NCI-H2196 treated with DMSO at 0.1 percent for 48 hours (cell line): ENCODE data around the gene TRPV3.
"Not testable (repeated sequence)": the region's sequence is repeated elsewhere in the genome, so short reads cannot be mapped to it uniquely, and the experiment has no call there.

ENCODE experiments used
- DNase-seq: peaks from one replicate; lab custom pipeline; 2025; ENCODE audit not compliant: unreplicated experiment; lab: John Stamatoyannopoulos, UW

The TRPV3 gene

DNA sequence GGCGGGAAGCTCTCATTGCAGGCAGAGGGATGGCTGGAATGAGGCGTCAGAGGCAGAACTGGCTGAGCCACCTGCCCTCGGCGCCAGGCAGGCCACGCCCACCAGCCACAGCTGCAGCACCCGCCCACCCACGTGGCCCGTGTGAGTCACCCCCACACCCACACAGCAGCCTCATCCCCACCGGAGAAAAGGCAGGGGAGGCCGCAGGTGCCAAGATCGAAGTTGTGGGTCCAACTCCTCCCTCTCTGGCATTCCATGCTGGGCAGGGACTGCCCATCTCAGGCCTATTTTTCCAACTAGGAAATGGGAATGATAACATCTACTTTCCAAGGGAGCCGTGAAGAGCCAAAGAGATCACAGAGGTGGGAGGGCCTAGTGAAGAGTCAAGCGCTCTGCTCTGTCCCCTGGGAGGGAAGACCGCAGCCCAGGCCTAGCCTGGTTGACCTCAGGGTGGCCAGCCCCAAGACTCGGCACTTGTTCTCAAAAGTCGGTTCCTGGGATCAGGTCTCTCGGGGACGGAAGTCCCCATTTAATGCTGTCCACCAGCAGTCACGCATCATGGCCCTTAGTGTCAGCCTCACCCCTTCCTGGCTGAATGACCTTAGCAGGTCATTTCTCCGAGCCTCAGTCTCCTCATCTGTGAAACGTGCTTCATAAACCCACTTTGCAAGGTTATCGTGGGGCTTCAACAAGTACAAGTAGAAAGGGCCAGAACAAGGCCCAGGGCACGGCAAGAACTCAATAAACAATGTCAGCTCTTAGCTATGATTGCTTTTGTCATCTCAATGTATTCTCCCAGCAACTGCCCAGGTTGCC lies at the start of gene TRPV3:
Gene TRPV3 (minus strand): TSS at position 45 of the 816 bp plus-strand sequence. CDS start 2,962 bp downstream, outside the sequence.
- no peak for DNase-seq

DNA sequence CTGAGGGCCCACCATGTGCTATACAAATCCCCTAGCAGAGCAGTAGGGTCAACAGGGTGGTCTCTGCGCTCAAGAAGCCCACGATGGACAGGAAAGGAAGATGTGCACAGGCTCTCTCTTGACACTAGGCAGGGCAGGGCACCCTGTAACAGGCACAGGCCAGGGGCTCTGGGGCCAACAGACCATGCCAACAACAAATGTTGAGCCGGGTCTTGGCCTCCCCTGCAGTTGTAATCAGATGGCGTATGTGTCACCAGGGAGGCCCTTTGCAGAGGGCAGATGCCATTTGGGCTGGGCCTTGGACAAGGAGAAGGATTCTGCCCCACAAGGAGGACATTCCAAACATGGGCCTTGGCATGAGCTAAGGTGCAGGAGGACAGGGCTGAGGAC lies 46.3 kb upstream of the TRPV3 start:
- DNase-seq, result no peak

DNA sequence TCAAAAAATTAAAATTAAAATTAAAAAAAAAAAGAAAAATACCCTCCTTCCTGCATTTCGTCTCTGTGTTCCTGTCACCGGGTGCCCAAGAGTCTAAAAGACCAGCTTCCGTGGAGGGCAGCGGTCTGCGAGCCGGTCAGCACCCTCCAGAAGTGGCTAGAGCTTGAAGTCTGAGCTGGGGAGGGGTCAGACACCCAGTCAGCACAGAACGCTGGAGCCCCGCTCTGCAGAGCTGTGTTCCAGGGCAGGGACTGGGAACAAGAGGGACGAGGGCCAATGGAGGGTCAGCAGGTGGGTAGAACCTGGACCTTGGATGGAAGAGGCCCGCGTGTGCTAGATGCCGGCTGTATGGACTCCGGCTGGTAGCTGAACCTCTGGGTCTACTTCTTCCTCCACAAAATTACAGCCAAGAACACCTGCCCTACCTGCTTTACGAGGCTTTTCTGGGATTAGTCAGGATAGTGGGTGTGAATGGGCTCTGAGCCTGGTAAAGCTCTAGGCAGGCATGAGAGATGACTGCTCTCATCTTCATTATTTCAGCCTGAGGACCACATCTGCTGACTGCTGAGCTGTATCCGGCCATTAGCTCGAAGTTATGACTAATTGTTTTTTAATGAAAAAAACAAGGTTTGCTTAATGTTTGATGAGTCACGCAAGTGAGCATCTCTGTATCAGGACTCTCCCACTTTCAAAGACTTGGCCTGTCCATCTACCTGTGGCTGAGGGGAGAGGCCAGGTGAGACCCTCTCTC lies 45.7 kb upstream of the TRPV3 start:
- no peak for DNase-seq

DNA sequence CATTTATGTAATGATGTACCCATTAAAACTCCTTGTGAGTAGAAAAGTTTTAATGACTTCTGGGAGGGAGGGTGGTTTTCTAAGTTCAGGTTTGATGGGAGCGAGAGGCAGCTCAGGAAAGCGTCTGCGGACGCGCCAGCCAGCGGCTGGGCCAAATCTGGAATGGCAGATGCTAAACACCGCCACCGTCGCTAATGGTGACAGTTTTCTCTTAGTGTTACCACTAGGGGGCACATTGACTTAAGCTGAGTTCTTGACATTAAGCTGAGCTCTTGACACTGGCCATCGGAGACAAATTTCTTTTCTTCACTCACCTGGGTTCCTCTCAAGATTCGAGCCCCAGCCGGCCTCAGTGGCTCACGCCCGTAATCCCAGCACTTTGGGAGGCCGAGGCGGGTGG lies 44.9 kb upstream of the TRPV3 start:
- no peak for DNase-seq

DNA sequence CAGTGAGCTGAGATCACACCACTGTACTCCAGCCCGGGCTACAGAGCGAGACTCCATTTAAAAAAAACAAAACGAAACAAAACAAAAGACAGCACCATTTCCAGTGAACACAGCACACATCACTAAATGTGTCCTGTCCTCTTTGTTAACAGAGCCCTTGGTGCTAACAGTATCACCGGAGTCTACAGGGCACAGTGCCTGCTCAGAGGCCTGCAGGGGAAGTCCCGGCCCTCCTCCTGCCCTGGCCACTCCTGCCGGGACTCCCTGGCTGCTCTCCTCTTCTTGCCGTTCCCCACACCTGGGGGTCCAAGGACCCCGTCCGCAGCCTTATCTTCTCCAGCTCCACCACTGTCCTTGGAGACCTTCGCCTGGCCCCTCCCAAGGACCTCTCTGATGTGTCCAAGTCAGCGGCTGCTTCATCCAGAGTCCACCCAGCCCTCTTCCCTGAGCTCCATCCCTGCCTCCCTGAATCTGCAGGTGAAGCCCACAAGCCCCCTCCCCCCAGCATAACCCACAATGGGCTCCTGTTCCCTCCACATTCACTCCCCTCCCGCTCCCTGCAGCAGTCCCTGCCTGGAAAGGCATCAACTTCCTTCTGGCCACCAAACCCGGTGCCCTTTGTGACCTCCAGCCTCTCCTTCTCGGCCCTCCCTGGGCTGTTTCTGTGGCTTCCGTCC lies 43.1 kb upstream of the TRPV3 start:
- DNase-seq, result no peak

DNA sequence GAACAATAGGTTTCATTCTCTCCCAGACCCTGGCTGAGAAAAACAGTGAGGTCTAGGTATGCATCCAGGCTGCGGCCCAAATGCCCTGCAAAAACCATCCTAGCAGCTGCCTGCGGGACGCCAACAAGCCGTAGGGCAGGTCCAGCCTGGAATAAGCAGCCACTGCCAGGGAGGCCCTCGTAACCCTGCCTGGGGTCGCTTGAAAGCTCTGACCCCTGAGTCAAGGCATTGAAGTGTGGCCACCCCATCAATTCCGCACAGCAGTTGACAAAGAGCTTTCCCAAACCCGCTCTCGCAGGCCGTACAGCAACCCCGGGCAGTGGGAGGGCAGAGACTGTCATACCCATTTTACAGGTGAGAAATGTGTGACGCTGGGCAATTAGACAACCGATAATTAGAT lies 40.5 kb upstream of the TRPV3 start:
- no peak for DNase-seq

DNA sequence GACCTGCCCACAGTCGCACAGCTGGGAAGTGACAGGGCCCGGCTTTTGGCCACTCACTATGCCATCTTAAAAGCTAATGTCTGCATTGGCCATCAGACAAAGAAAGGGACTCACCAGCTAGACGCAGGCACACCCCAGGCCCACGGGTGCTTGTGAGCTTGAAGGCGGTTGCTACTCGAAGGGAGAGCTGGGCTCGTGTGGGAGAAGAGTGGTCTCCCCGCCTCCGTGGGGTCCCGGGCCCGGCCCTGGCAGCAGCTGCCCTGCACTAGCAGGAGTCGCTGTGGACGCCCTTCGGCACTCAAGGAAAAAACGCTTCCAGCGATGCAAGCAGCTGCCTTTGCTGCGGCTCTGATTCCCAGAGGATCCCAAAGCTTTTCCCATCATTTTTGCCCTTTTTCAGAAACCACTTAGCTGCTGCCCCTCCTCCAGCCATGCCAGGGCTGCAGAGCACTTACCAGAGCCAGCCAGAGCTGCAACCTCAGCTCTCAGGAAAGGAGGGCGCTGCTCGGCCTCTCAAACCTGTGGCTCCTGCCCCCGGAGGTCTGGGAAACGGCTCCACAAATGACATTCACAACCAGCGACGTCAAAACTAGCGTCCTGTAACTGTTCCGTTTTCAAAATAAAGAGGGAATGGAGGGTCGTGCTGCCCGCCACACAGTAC lies 39.3 kb upstream of the TRPV3 start:
- DNase-seq, result no peak

DNA sequence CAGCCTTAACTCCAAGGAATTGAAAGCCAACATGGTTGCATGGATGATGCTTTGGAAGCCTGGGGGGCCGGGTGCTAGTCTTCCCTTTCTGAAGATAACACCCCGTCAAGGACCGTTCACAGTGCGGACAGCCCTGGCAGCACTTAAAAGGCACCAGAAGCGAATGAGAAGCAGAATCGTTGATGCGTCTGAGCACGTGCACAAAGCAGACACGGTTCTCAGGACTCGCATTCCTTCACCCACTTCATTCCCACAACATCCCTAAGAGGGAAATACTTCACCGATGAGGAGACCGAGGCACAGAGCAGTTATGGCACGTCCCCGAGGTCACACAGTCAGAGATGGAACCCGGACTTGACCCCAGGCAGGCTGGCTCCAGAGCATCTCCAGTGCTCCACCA lies 37.4 kb upstream of the TRPV3 start:
- DNase-seq, result no peak

DNA sequence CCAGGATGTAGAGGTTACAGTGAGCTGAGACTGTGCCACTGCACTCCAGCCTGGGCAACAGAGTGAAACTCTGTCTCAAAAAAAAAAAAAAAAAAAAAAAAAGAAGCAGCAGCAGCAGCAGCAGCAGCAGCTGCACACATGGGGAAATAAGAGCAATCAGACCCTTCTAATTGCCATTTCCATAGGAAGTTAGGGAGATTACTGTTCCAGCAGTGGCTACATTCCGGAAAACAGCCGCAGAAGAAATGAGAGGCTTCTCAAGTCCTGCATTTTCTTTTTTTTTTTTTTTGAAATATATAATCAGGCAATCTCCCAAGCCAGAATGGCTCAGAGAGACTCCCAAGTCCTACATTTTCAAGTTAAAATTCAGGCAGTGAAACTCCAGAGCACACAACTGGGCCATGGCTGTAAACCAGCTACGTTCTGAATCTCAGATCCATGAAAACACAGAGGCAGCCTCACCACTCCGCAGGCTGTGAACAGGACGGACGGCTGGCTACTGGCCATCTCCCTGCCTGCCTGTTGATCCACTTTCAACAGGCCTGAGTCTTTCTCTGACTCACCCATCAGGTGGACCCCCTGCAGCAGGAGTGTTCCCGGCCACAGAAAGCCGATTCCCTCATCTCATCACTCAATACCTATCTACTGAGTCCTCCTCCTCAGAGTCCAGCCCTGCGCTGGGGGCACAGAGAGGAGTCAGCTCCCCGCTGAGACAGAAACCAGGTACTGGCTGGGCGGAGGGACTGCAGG lies 36.6 kb upstream of the TRPV3 start:
- DNase-seq, result no peak

DNA sequence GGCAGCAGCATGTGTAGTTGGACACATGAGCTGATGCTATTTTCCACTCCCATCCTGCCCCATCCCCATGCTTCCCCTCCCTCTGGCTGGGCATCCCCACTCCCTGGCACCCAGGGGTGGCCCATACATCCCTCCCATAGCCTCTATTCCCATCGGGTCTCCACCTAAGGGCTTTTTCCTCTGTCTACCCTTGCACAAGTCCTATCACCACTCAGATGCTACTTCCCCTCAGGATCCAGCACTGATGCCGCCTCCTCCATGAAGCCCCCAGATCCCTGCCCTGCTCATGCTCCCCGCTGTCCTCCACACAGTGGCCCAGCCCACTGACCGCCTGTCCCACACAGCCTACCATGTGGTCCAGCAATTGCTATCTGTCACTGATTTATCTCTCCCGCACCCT lies 35.8 kb upstream of the TRPV3 start:
- no peak for DNase-seq

DNA sequence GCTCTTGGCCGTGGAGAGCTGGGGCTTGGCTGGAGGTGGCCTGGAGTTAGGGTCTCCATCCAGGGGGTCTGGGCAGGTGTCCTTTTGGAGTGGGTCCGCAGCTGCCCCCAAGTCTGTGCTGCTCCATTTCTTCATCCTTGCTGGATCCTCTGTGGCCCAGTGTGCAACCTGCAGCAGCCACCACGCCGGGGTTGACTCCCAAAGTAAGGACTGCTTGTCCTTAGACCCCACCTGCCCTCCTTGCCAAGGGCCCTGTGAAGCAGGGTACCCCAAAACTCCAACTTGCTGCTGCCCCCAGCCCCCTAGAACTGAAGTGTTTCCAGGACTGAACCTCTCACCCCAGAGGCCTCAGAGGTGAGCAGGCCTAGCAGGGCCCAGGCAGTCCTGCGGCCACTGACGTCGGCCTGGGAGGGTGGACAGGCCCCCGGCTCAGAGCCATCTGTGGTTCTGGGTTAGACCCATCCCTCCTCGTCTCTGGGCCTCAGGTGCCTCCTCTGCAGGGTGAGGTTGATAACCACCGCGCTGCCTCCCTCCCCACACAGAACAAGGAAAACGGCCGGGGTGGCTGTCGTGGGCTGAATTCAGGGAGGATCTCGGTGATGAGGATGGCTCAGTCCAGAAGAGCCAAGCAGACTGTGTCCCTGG lies 34.7 kb upstream of the TRPV3 start:
- no peak for DNase-seq

DNA sequence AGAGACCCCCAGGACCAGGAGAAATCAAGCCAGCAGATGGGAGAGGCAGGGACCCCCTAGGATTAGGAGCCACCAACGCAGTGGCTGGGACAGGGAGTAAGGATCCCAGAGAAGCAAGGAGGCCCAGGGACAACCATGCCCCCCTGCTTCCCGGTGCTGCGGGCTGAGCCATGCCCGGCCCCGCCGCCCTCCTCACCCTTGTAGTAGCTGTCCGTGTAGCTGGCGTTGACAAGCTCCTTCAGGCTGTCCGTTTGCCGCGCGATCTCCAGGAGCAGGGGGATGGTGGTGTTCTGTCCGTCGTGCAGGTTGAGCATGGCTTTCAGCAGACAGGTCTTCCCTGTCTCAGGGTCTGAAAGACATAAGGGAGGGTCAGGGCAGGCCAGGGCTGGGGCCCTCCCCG lies 33.2 kb upstream of the TRPV3 start:
- no peak for DNase-seq

DNA sequence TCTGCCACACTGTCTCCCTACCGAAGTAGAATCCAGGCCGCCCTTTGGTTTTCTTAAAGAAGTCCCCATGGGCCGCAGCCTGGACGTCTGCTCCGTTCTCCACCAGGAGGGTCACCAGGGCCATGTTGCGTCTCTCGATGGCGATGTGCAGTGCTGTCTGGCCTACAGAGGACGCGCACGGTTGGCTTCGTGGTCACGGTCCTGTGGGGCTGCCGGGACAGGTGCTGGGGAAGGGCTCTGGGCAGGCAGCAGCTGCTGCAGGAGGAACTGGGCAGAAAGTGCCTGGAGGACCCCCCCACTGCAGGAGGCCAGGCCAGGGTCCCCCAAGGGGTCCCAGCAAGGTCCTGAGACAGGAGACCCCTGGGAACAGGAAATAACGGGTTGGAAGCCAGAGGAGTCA lies 32.6 kb upstream of the TRPV3 start:
- DNase-seq, result no peak

DNA sequence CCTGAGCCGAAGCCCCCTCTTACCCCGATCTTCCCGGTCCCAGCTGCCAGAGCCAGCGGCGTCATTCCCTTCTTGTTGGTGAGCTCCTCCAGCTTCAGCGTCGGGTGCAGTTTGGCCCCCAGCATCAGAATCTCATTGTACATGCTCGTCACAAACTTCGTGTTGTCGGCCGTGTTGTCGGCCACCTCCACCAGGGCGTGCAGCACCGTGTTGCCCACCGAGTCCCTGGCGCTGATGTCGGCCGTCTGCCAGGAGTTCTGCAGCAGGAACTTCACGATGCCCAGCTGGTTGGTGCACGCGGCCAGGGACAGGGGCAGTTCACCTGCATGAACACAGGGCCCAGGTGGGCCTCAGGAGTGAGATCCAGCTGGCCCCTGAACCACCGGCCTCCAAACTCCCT lies 32.2 kb upstream of the TRPV3 start:
- DNase-seq, result no peak

DNA sequence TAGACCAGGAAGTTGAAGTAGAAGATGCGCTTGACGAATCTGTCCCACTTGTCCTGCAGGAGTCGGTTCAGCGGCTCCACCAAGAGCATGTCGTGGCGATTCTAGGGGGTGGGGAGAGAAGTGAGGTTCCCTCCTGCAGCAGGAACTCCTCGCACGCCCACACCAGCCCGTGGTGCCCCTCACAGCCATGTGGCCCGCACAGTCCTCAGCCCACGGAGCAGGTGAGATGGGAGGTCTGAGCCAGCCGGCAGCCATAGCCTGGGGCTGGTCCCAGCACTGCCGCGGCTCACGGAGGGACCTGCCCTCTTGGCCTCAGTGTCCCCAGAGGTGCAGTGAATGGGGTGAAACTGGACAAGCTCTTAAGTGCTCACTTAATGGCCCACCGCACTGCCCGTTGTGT lies 28.2 kb upstream of the TRPV3 start:
- no peak for DNase-seq

DNA sequence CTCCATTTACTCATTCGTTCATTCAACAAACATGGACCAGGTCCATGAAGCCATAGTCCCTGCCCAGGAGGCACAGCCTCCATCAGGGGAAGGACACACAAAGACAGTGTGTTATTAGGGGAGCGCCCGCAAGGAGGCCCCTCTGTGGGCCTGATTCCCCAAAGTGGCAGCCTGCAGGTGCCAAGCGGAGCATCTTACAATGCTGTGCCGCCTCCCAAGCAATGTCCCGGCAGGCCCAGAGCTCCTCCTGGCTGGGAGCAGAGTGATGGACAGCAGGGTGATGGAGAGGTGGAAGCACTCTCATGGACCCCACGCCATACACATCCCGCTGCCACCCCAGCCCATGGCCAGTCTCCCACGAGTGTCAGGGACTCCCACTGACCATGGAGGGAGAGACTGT lies 25.8 kb upstream of the TRPV3 start:
- DNase-seq, result no peak

DNA sequence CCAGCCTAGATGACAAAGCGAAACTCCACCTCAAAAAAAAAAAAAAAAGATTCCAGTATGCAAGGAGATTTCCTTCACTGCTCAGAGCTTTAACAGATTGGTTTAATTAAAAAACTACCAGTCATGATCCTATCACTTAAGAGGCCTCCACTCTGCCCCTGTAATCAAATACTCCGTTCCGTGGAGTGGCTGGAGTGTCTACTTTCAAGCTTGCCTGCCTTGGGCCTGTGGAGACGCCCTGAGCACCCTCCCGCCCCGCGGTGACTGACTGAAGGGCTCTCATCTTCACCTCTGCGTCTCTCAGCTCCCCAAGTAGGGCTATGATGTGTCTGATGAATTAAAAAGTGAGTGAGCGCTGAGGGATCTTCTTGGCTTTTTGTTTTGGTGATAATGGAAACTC lies 25.3 kb upstream of the TRPV3 start:
- DNase-seq, result no peak

DNA sequence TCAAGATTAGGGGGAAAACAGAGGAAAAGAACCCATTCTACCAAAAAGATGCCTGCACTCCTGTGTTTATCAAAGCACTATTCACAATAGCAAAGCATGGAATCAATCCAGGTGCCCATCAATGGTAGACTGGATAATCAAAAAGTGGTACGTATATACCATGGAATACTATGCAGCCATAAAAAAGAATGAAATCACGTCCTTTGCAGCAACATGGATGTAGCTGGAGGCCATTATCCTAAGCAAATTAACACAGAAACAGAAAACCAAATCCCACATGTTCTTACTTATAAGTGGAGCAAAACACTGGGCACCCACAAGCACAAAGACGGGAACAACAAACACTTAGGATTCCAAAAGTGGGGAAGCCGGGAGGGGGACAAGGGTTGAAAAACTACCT lies 21.1 kb upstream of the TRPV3 start:
- not testable (repeated sequence) for DNase-seq

DNA sequence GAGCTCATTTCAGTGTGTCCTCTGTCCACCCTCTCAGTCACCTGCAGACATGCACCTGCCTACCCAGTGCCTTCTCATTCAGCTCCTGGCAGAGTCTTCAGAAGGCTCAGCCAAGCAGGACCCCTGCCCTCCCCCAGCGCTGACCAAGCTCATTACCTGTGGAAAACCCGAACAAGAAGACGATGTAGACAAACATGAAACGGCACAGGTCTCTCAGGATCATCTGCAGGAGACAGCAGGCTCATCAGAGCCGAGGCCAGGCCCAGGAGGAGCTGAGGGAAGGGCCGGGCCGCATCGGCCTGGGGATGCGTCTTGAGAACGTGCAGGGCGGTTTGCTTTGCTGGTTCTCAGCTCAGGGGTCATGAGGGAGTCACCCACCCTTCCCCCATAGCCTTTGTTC lies 19.4 kb upstream of the TRPV3 start:
- DNase-seq, result no peak

DNA sequence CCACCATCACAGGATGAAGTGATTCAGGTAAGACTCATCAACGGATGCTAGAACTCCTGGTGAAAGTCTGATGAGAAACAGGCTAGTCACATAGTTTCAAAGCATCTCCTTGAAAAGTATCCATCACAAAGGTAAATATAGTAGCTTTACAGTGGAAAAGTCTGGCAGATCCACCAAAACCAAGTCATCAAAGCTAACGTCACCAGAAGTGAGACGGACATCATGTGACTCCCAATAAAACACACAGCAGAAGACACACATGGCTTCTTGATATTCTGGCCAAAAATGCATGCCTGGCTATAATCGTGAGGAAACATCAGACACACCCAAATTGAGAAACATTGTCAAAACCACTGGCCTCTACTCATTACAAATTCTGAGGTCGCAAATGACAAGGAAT lies 17.9 kb upstream of the TRPV3 start:
- no peak for DNase-seq
